Stomach (tissue), 9 donors: ENCODE data around the gene SPEF1. TPM values are rescaled to one million over a fixed set of nuclear protein-coding genes. Genes with fewer than 3 reads are reported as not detected.

Source experiments
- DNase-seq, 2 donors: peaks; one replicate each; pipeline versions ENCODE4 v3.0.0 to v3.0.0-alpha.2; 2013 to 2019
- H3K27ac ChIP-seq, 5 donors: fragments of 200-600 bp in 4 of 5; sonication (generic) in 4 of 5; one replicate each; pipeline ENCODE4 v1.5.1; 2013 to 2019; ENCODE audit warnings: mild to moderate bottlenecking in 1 of 5, moderate library complexity in 1 of 5
- H3K27me3 ChIP-seq, 3 donors: fragments of 200-600 bp; sonication (generic); one replicate each; pipeline ENCODE4 v1.5.1; 2017 to 2019; ENCODE audit warnings: mixed run types in 1 of 3
- H3K36me3 ChIP-seq, 4 donors: fragments of 200-600 bp; sonication (generic); 1 replicate in 3 of 4; 2 replicates in 1 of 4; pipeline ENCODE4 v1.5.1; 2016 to 2019
- H3K4me1 ChIP-seq, 4 donors: fragments of 200-600 bp; sonication (generic); one replicate each; pipeline ENCODE4 v1.5.1; 2016 to 2019
- H3K4me3 ChIP-seq, 4 donors: fragments of 200-600 bp; sonication (generic) in 3 of 4; one replicate each; pipeline ENCODE4 v1.5.1; 2016 to 2019; ENCODE audit warnings: mild to moderate bottlenecking in 1 of 4
- H3K9me3 ChIP-seq, 4 donors: fragments of 200-600 bp; sonication (generic); one replicate each; pipeline ENCODE4 v1.5.1; 2016 to 2019
- CTCF ChIP-seq, 7 experiments: fragments of 450-650 bp in 4 of 7; fragments of 200-600 bp in 3 of 7; sonication (generic) in 3 of 7; IDR thresholded peaks; one replicate each; pipeline ENCODE4 v1.5.1; 2016 to 2019; ENCODE audit warnings: antibody characterized with exemption in 7 of 7, control low read depth in 2 of 7, mild to moderate bottlenecking in 1 of 7
- EP300 ChIP-seq: sonication (generic); formaldehyde crosslinking; IDR thresholded peaks from one replicate; pipeline ENCODE4 v1.6.1; 2017; ENCODE audit warnings: antibody characterized with exemption
- POLR2A ChIP-seq, 4 donors: fragments of 450-650 bp; IDR thresholded peaks; one replicate each; pipeline ENCODE4 v1.6.1; 2016; ENCODE audit warnings: antibody characterized with exemption in 4 of 4, control low read depth in 2 of 4, mild to moderate bottlenecking in 1 of 4, moderate library complexity in 1 of 4
- POLR2AphosphoS5 ChIP-seq, 3 donors: sonication (generic); formaldehyde crosslinking; IDR thresholded peaks; one replicate each; pipeline ENCODE4 v1.6.1; 2016; ENCODE audit warnings: antibody characterized with exemption in 3 of 3
- WGBS, 5 donors: extraction: QIAGEN DNeasy Blood & Tissue Kit in 3 of 5; methylation state at CpG; one replicate each; pipeline versions ENCODE4 v1.1.5 to v1.1.7; 2013 to 2018; 5-methylcytosine and 5-hydroxymethylcytosine counted together
- intact Hi-C: fragments of 100-400 bp; cut with DNase I; formaldehyde crosslinking; loops from one replicate; pipeline ENCODE4 v1.15.1; 2023; ENCODE audit warnings: low total_unique reads
- polyA plus RNA-seq, 3 donors: library from polyadenylated mRNA; stranded (reverse); fragments of 200-250 nt; gene quantifications; one replicate each; pipeline ENCODE4 v1.2.3, GENCODE V29; 2013
- total RNA-seq, 5 donors: library from RNA; depleted of rRNA; stranded (reverse); fragments of >200 nt; gene quantifications; one replicate each; pipeline versions ENCODE4 v1.1.0 to v1.2.3, GENCODE V29; 2014 to 2016
- donor health status: healthy with polysubstance abuse.
- donor health status: Bipolar disorder and iron deficiency.
- donor health status: healthy.

Gene SPEF1
- total and polyA plus RNA-seq, 8 donors: 0.18 to 0.19 TPM; not detected in 6

- 0 to 1% (median 0%) methylated on average over 44 to 96 of the region's 96 CpGs for WGBS, 5 donors
- peak within 1 kb of the TSS; percentile 93 to 100 (median 97) for H3K27ac ChIP-seq
- peak; percentile 72 to 95 (median 85) for TF ChIP-seq POLR2AphosphoS5 (IDR thresholded peaks at IDR 0.05)
- peak in 6 of 7 experiments; percentile 75 to 100 (median 98) for TF ChIP-seq CTCF (IDR thresholded peaks at IDR 0.05)
- no peak for TF ChIP-seq POLR2A (IDR thresholded peaks at IDR 0.05)
- no peak for TF ChIP-seq EP300
- H3K4me1 ChIP-seq: peaks cover 21 to 36% (median 32%) of the 10 kb centered on the region in 4 donors
- H3K9me3 ChIP-seq: no peaks in the 10 kb centered on the region
- H3K27me3 ChIP-seq: no peaks in the 10 kb centered on the region
- intact Hi-C loops: no loop called here
- H3K36me3 ChIP-seq: peaks cover 26 to 35% (median 35%) of the 10 kb centered on the region in 4 donors
- peak within 1 kb of the TSS; percentile 60 to 73 (median 64) for H3K4me3 ChIP-seq
- DNase-seq: peak; percentile 98 to 99
Measured at GRCh38 chr20:3820048-3820900, 39.0 kb upstream of the SPEF1 start, which contains the start of gene AP5S1. Gene AP5S1, plus strand, starts transcription at chr20:3820547. Its CDS starts 1,571 bp downstream, at chr20:3822118.

- intact Hi-C loops: no loop called here
- DNase-seq: peak in 1 of 2 donors; percentile 31
- Histone ChIP-seq H3K27me3 (no peaks in the 10 kb centered on the region), H3K4me1 (peaks cover 21 to 43% (median 36%) of the 10 kb centered on the region in 4 donors), H3K9me3 (no peaks in the 10 kb centered on the region), H3K4me3 (peak overlapping the region; percentile 60 to 73 (median 64)), H3K27ac (peak overlapping the region; percentile 93 to 100 (median 97)), H3K36me3 (peaks cover 18 to 28% (median 27%) of the 10 kb centered on the region in 4 donors)
- WGBS, 5 donors: 56 to 62% (median 58%) methylated on average over 19 to 20 of the region's 20 CpGs
- no peak for TF ChIP-seq EP300
- TF ChIP-seq CTCF (IDR thresholded peaks at IDR 0.05): no peak
Measured at GRCh38 chr20:3819411-3820047, 38.3 kb upstream of the SPEF1 start.

- 62 to 75% (median 65%) methylated on average over 7 to 8 of the region's 8 CpGs for WGBS, 5 donors
- Histone ChIP-seq H3K27me3 (no peaks in the 10 kb centered on the region), H3K4me3 (no peak overlapping the region), H3K36me3 (peaks cover 9 to 17% (median 16%) of the 10 kb centered on the region in 4 donors), H3K9me3 (no peaks in the 10 kb centered on the region), H3K4me1 (peaks cover 29 to 53% (median 46%) of the 10 kb centered on the region in 4 donors), H3K27ac (peak overlapping the region; percentile 68 to 100 (median 97))
- peak; percentile 84 to 91 for DNase-seq
- TF ChIP-seq EP300 (no peak), POLR2AphosphoS5 (IDR thresholded peaks at IDR 0.05) (peak in 1 of 3 donors; percentile 78), CTCF (IDR thresholded peaks at IDR 0.05) (peak in 5 of 7 experiments; percentile 43 to 81 (median 66))
- intact Hi-C loops: no loop called here
Measured at GRCh38 chr20:3818155-3819151, 37.2 kb upstream of the SPEF1 start.
